Activated T-cell treated with anti-CD3 and anti-CD28 coated beads, Interleukin-2, amount 50 U/mL, for 48 hours (primary cell): ENCODE data around the gene NOP10.
"Not testable (repeated sequence)": the region's sequence is repeated elsewhere in the genome, so short reads cannot be mapped to it uniquely, and the experiment has no call there.

ENCODE experiments used
- DNase-seq, 2 experiments: peaks; one replicate each; pipeline ENCODE4 v3.0.0-alpha.2; 2020

NOP10 gene

GRCh38 chr15:34358367-34358766, 15.4 kb upstream of the NOP10 start:
- DNase-seq: no peak

GRCh38 chr15:34357653-34358052, 14.7 kb upstream of the NOP10 start:
- no peak for DNase-seq

- no peak for DNase-seq
Observed at GRCh38 chr15:34355241-34355640, 12.3 kb upstream of the NOP10 start.

- no peak for DNase-seq
Observed at GRCh38 chr15:34354286-34354685, 11.3 kb upstream of the NOP10 start.

GRCh38 chr15:34353627-34354026, 10.7 kb upstream of the NOP10 start:
- DNase-seq: no peak

- DNase-seq: not testable (repeated sequence)
Observed at GRCh38 chr15:34352996-34353395, 10.1 kb upstream of the NOP10 start.

- DNase-seq: no peak
Observed at GRCh38 chr15:34349769-34350168, 6.8 kb upstream of the NOP10 start.

GRCh38 chr15:34348735-34349300, 5.9 kb upstream of the NOP10 start:
- DNase-seq: no peak

GRCh38 chr15:34347951-34348638, 5.2 kb upstream of the NOP10 start:
- DNase-seq: no peak

GRCh38 chr15:34342213-34342736, 661 bp downstream of the NOP10 start:
- not testable (repeated sequence) for DNase-seq

GRCh38 chr15:34341381-34342212, 1.3 kb downstream of the NOP10 start:
- peak in 1 of 2 experiments; percentile 19 for DNase-seq

GRCh38 chr15:34339946-34340345, 3.0 kb downstream of the NOP10 start:
- DNase-seq: peak in 1 of 2 experiments; percentile 10

GRCh38 chr15:34338347-34338746, 4.6 kb downstream of the NOP10 start:
- no peak for DNase-seq

GRCh38 chr15:34337557-34338306, 5.2 kb downstream of the NOP10 start, which contains the start of gene SLC12A6:
TSS of gene SLC12A6 (minus strand) at chr15:34337781. CDS start at chr15:34336680, 1,101 bp downstream.
- DNase-seq: peak; percentile 90 to 93

GRCh38 chr15:34336991-34337556, 5.9 kb downstream of the NOP10 start:
- no peak for DNase-seq

GRCh38 chr15:34336231-34336990, 6.5 kb downstream of the NOP10 start:
- no peak for DNase-seq

GRCh38 chr15:34335176-34336032, 7.5 kb downstream of the NOP10 start:
- DNase-seq: no peak

- no peak for DNase-seq
Observed at GRCh38 chr15:34334672-34335071, 8.3 kb downstream of the NOP10 start.

GRCh38 chr15:34332553-34333120, 10.3 kb downstream of the NOP10 start:
- no peak for DNase-seq

GRCh38 chr15:34331809-34332208, 11.1 kb downstream of the NOP10 start:
- no peak for DNase-seq
